Osteocyte (in vitro differentiated cells): ENCODE results near the gene SPSB1. TPM values are rescaled to one million over a fixed set of nuclear protein-coding genes. Genes with fewer than 3 reads are reported as not detected.

ENCODE experiments used
- DNase-seq: peaks from one replicate; pipeline ENCODE4 v3.0.0; 2021; ENCODE audit warnings: mixed read lengths; ENCODE audit not compliant: unreplicated experiment; ENCODE audit errors: extremely low spot score
- H3K27ac Mint-ChIP-seq: one replicate; pipeline ENCODE4 v1.8.0; 2021; ENCODE audit warnings: mild to moderate bottlenecking, mixed read lengths; ENCODE audit not compliant: unreplicated experiment
- H3K27me3 Mint-ChIP-seq: one replicate; pipeline ENCODE4 v1.8.0; 2021; ENCODE audit warnings: mixed read lengths; ENCODE audit not compliant: unreplicated experiment
- H3K36me3 Mint-ChIP-seq: one replicate; pipeline ENCODE4 v1.8.0; 2021; ENCODE audit warnings: mixed read lengths; ENCODE audit not compliant: unreplicated experiment
- H3K4me1 Mint-ChIP-seq: one replicate; pipeline ENCODE4 v1.8.0; 2021; ENCODE audit warnings: mixed read lengths; ENCODE audit not compliant: unreplicated experiment
- H3K4me3 Mint-ChIP-seq: one replicate; pipeline ENCODE4 v1.8.0; 2021; ENCODE audit warnings: mild to moderate bottlenecking, moderate library complexity, mixed read lengths; ENCODE audit not compliant: unreplicated experiment
- H3K9me3 Mint-ChIP-seq: one replicate; pipeline ENCODE4 v1.8.0; 2021; ENCODE audit warnings: mixed read lengths; ENCODE audit not compliant: unreplicated experiment
- CTCF ChIP-seq: fragments of 200-600 bp; sonication (generic); IDR thresholded peaks from 2 replicates; pipeline ENCODE4 v1.5.0; 2021; ENCODE audit warnings: antibody characterized with exemption, mild to moderate bottlenecking, moderate library complexity
- total RNA-seq: library from RNA; stranded (reverse); gene quantifications from 2 replicates; pipeline ENCODE4 v1.2.1, GENCODE V29; 2021

Gene SPSB1
- total RNA-seq, 1 donor from 2014 or later: 52.8 TPM

- H3K36me3 Mint-ChIP-seq: peaks cover 1% of the 10 kb centered on the region
- DNase-seq: no peak
- no peak overlapping the region for H3K27ac Mint-ChIP-seq
- no peaks in the 10 kb centered on the region for H3K27me3 Mint-ChIP-seq
- H3K9me3 Mint-ChIP-seq: no peaks in the 10 kb centered on the region
- no peak for TF ChIP-seq CTCF
- peaks cover 72% of the 10 kb centered on the region for H3K4me1 Mint-ChIP-seq
- no peak overlapping the region for H3K4me3 Mint-ChIP-seq
Measured at GRCh38 chr1:9321986-9322660, 29.4 kb downstream of the SPSB1 start.

- no peak for DNase-seq
- no peak overlapping the region for H3K27ac Mint-ChIP-seq
- H3K36me3 Mint-ChIP-seq: peaks cover 1% of the 10 kb centered on the region
- H3K4me3 Mint-ChIP-seq: no peak overlapping the region
- H3K27me3 Mint-ChIP-seq: no peaks in the 10 kb centered on the region
- TF ChIP-seq CTCF: no peak
- H3K4me1 Mint-ChIP-seq: peaks cover 69% of the 10 kb centered on the region
- H3K9me3 Mint-ChIP-seq: no peaks in the 10 kb centered on the region
Measured at GRCh38 chr1:9322661-9323244, 30.1 kb downstream of the SPSB1 start.

GRCh38 chr1:9324246-9325096 is 31.8 kb downstream of the SPSB1 start:
- Mint-ChIP-seq H3K9me3 (no peaks in the 10 kb centered on the region), H3K4me1 (peaks cover 67% of the 10 kb centered on the region), H3K4me3 (no peak overlapping the region), H3K27me3 (no peaks in the 10 kb centered on the region), H3K27ac (peak overlapping the region; percentile 77), H3K36me3 (no peaks in the 10 kb centered on the region)
- no peak for DNase-seq
- no peak for TF ChIP-seq CTCF

- peak overlapping the region; percentile 77 for H3K27ac Mint-ChIP-seq
- no peaks in the 10 kb centered on the region for H3K27me3 Mint-ChIP-seq
- H3K36me3 Mint-ChIP-seq: peaks cover 5% of the 10 kb centered on the region
Measured at GRCh38 chr1:9326596-9326995, 33.9 kb downstream of the SPSB1 start.

More at GRCh38 chr1:9326596-9326995, 33.9 kb downstream of the SPSB1 start:
- no peak for DNase-seq
- no peak for TF ChIP-seq CTCF
- peaks cover 62% of the 10 kb centered on the region for H3K4me1 Mint-ChIP-seq
- no peaks in the 10 kb centered on the region for H3K9me3 Mint-ChIP-seq
- H3K4me3 Mint-ChIP-seq: no peak overlapping the region
